Stimulated activated CD4-positive, alpha-beta T cell treated with anti-CD3 and anti-CD28 coated beads, TNF-alpha, amount 100 ng/mL, for 48 hours (primary cell): ENCODE measurements around the gene LSM4.
"Not testable (repeated sequence)": the region's sequence is repeated elsewhere in the genome, so short reads cannot be mapped to it uniquely, and the experiment has no call there.

ENCODE experiments used
- DNase-seq, 3 donors: peaks; one replicate each; pipeline ENCODE4 v3.0.0-alpha.2; 2020; ENCODE audit warnings: low read depth in 3 of 3

LSM4 gene

GRCh38 chr19:18340990-18341868 lies 18.4 kb upstream of the LSM4 start:
- peak; percentile 35 to 73 (median 59) for DNase-seq

- DNase-seq = peak in 2 of 3 donors; percentile 39 to 73
Measured at GRCh38 chr19:18340190-18340989, 17.5 kb upstream of the LSM4 start, which contains the start of gene PGPEP1. TSS of gene PGPEP1 (plus strand) at chr19:18340598. CDS start at chr19:18340682, 84 bp downstream.

- DNase-seq = no peak
Measured at GRCh38 chr19:18339723-18340122, 16.8 kb upstream of the LSM4 start.

- DNase-seq = no peak
Measured at GRCh38 chr19:18338541-18338940, 15.7 kb upstream of the LSM4 start.

- DNase-seq = no peak
Measured at GRCh38 chr19:18336121-18336520, 13.2 kb upstream of the LSM4 start.

GRCh38 chr19:18333680-18334079 lies 10.8 kb upstream of the LSM4 start:
- DNase-seq = no peak

- DNase-seq = no peak
Measured at GRCh38 chr19:18332917-18333530, 10.1 kb upstream of the LSM4 start.

GRCh38 chr19:18330868-18331267 lies 8.0 kb upstream of the LSM4 start:
- DNase-seq = no peak

GRCh38 chr19:18329035-18329376 lies 6.1 kb upstream of the LSM4 start:
- DNase-seq = no peak

GRCh38 chr19:18328340-18329034 lies 5.6 kb upstream of the LSM4 start:
- DNase-seq = peak; percentile 65 to 82 (median 80)

GRCh38 chr19:18326772-18327171 lies 3.9 kb upstream of the LSM4 start:
- DNase-seq = no peak

- not testable (repeated sequence) for DNase-seq
Measured at GRCh38 chr19:18324373-18324731, 1.5 kb upstream of the LSM4 start.

- peak in 1 of 3 donors; percentile 50 for DNase-seq
Measured at GRCh38 chr19:18322318-18322758, 538 bp downstream of the LSM4 start.

GRCh38 chr19:18321734-18322102 lies 1.2 kb downstream of the LSM4 start:
- no peak for DNase-seq

- DNase-seq = no peak
Measured at GRCh38 chr19:18320865-18321733, 1.8 kb downstream of the LSM4 start.

GRCh38 chr19:18319591-18320135 lies 3.2 kb downstream of the LSM4 start:
- no peak for DNase-seq

- no peak for DNase-seq
Measured at GRCh38 chr19:18317961-18318800, 4.7 kb downstream of the LSM4 start.

GRCh38 chr19:18313398-18313797 lies 9.5 kb downstream of the LSM4 start:
- DNase-seq = no peak

- DNase-seq = no peak
Measured at GRCh38 chr19:18312092-18312534, 10.8 kb downstream of the LSM4 start.
